ENCODE data around the gene MBNL1.

Gene MBNL1

GRCh38 chr3:152496286-152496685, 227.6 kb downstream of the MBNL1 start:
- TF ChIP-seq EZH2 (optimal IDR thresholded peaks at IDR 0.05; ENCODE audit: low read depth, low read length) (no peak), CTCF (IDR thresholded peaks at IDR 0.05; ENCODE audit: low read length) (no peak), EZH2phosphoT487 (IDR thresholded peaks at IDR 0.05; ENCODE audit: low read length) (no peak)
- no peak overlapping the region for H3K4me3 ChIP-seq (ENCODE audit: low read length)
- H3K9me3 ChIP-seq (replicated peaks; ENCODE audit: insufficient read depth, low read length), result no peaks in the 10 kb centered on the region
- H3F3A ChIP-seq (ENCODE audit: insufficient read depth, low read length), result no peaks in the 10 kb centered on the region
- no peaks in the 10 kb centered on the region for H4K20me1 ChIP-seq (ENCODE audit: insufficient read depth, low read length)
- no peaks in the 10 kb centered on the region for H3K79me2 ChIP-seq (ENCODE audit: low read length)
- H3K36me3 ChIP-seq (replicated peaks; ENCODE audit: insufficient read depth, low read length), result no peaks in the 10 kb centered on the region
- no peaks in the 10 kb centered on the region for H3K27me3 ChIP-seq (replicated peaks; ENCODE audit: insufficient read depth, low read length)
- no peak overlapping the region for H2AFZ ChIP-seq (ENCODE audit: low read length)
- no peak overlapping the region for H3K9ac ChIP-seq (ENCODE audit: low read length)
- no peak overlapping the region for H3K4me2 ChIP-seq (ENCODE audit: low read depth, low read length)
- H3K9me2 ChIP-seq (replicated peaks; ENCODE audit: insufficient read depth, low read length), result no peaks in the 10 kb centered on the region
- H3K27ac ChIP-seq (ENCODE audit: low read length), result no peak overlapping the region
- H3K4me1 ChIP-seq (ENCODE audit: low read length), result no peaks in the 10 kb centered on the region
- DNase-seq, result no peak

- Histone ChIP-seq H3K9ac (ENCODE audit: low read length) (no peak overlapping the region), H3K27me3 (replicated peaks; ENCODE audit: insufficient read depth, low read length) (no peaks in the 10 kb centered on the region), H3K4me2 (ENCODE audit: low read depth, low read length) (no peak overlapping the region), H3K9me2 (replicated peaks; ENCODE audit: insufficient read depth, low read length) (no peaks in the 10 kb centered on the region), H4K20me1 (ENCODE audit: insufficient read depth, low read length) (no peaks in the 10 kb centered on the region), H3K9me3 (replicated peaks; ENCODE audit: insufficient read depth, low read length) (no peaks in the 10 kb centered on the region), H2AFZ (ENCODE audit: low read length) (no peak overlapping the region), H3K36me3 (replicated peaks; ENCODE audit: insufficient read depth, low read length) (no peaks in the 10 kb centered on the region), H3K79me2 (ENCODE audit: low read length) (no peaks in the 10 kb centered on the region), H3K4me3 (ENCODE audit: low read length) (no peak overlapping the region), H3K27ac (ENCODE audit: low read length) (no peak overlapping the region), H3F3A (ENCODE audit: insufficient read depth, low read length) (no peaks in the 10 kb centered on the region), H3K4me1 (ENCODE audit: low read length) (no peaks in the 10 kb centered on the region)
- DNase-seq, result no peak
- TF ChIP-seq EZH2 (optimal IDR thresholded peaks at IDR 0.05; ENCODE audit: low read depth, low read length), result no peak
- no peak for TF ChIP-seq EZH2phosphoT487 (IDR thresholded peaks at IDR 0.05; ENCODE audit: low read length)
- TF ChIP-seq CTCF (IDR thresholded peaks at IDR 0.05; ENCODE audit: low read length), result no peak
These were observed 228.0 kb downstream of the MBNL1 start for GRCh38 chr3:152496716-152497115.

- H3K9ac ChIP-seq (ENCODE audit: low read length), result no peak overlapping the region
- H3K79me2 ChIP-seq (ENCODE audit: low read length), result no peaks in the 10 kb centered on the region
- H4K20me1 ChIP-seq (ENCODE audit: insufficient read depth, low read length), result no peaks in the 10 kb centered on the region
- no peaks in the 10 kb centered on the region for H3K9me2 ChIP-seq (replicated peaks; ENCODE audit: insufficient read depth, low read length)
- no peaks in the 10 kb centered on the region for H3K27me3 ChIP-seq (replicated peaks; ENCODE audit: insufficient read depth, low read length)
- no peak for DNase-seq
- no peak overlapping the region for H3K27ac ChIP-seq (ENCODE audit: low read length)
- no peaks in the 10 kb centered on the region for H3K9me3 ChIP-seq (replicated peaks; ENCODE audit: insufficient read depth, low read length)
- H3F3A ChIP-seq (ENCODE audit: insufficient read depth, low read length), result no peaks in the 10 kb centered on the region
- TF ChIP-seq EZH2 (optimal IDR thresholded peaks at IDR 0.05; ENCODE audit: low read depth, low read length) (no peak), EZH2phosphoT487 (IDR thresholded peaks at IDR 0.05; ENCODE audit: low read length) (no peak), CTCF (IDR thresholded peaks at IDR 0.05; ENCODE audit: low read length) (no peak)
- no peaks in the 10 kb centered on the region for H3K4me1 ChIP-seq (ENCODE audit: low read length)
- H3K4me2 ChIP-seq (ENCODE audit: low read depth, low read length), result no peak overlapping the region
- no peak overlapping the region for H2AFZ ChIP-seq (ENCODE audit: low read length)
- H3K4me3 ChIP-seq (ENCODE audit: low read length), result no peak overlapping the region
- H3K36me3 ChIP-seq (replicated peaks; ENCODE audit: insufficient read depth, low read length), result no peaks in the 10 kb centered on the region
These were observed 228.7 kb downstream of the MBNL1 start for GRCh38 chr3:152497457-152497856.
